Mucosa of descending colon (tissue), 3 donors: ENCODE measurements around the gene HMGN2. TPM values are rescaled to one million over a fixed set of nuclear protein-coding genes. Genes with fewer than 3 reads are reported as not detected.

Source experiments
- ATAC-seq: fragments of 200-7000 bp; cut with Tn5 transposase; one replicate; pipeline ENCODE4 v1.9.1; 2020; ENCODE audit warnings: mild to moderate bottlenecking, moderate library complexity
- DNase-seq, 3 donors: peaks; one replicate each; pipeline ENCODE4 v3.0.0-alpha.2; 2020
- H3K36me3 ChIP-seq: fragments of 200-600 bp; one replicate; pipeline ENCODE4 v1.8.0; 2021; ENCODE audit warnings: low read depth, mild to moderate bottlenecking
- H3K4me1 ChIP-seq: fragments of 200-600 bp; one replicate; pipeline ENCODE4 v1.8.0; 2021; ENCODE audit warnings: low read depth, mild to moderate bottlenecking
- H3K4me3 ChIP-seq: fragments of 200-600 bp; one replicate; pipeline ENCODE4 v1.8.0; 2021; ENCODE audit warnings: mild to moderate bottlenecking
- H3K9me3 ChIP-seq: fragments of 200-600 bp; one replicate; pipeline ENCODE4 v1.8.0; 2021; ENCODE audit warnings: mild to moderate bottlenecking
- intact Hi-C, 2 donors: fragments of 100-400 bp; cut with DNase I in 1 of 2; cut with micrococcal nuclease in 1 of 2; formaldehyde crosslinking; loops; one replicate each; pipeline versions ENCODE4 v1.11.0 to v1.11.1; 2022; cut with DNase I, micrococcal nuclease
- total RNA-seq, 3 donors: library from RNA; stranded (reverse); fragmentation: NEBNext Ultra II Directional in 2 of 3; extraction: Animal tissue kit (Norgen Biotek cat#: 25700) in 2 of 3; gene quantifications; one replicate each; pipeline versions ENCODE4 v1.2.1 to v1.2.4, GENCODE V29; 2021 to 2023
- TF ChIP-seq, protein P1 (sequence below): fragments of 200-600 bp; IDR thresholded peaks from one replicate; pipeline ENCODE4 v1.8.0; 2022; ENCODE audit warnings: antibody characterized with exemption, mild to moderate bottlenecking
- donor health status: DM: no; HTN: no; CAD: no; lungs with moderate emphysema.
- donor health status: DM: no; HTN: no; CAD: no.
- donor health status: DM: no; HTN: yes; CAD: no.

Gene HMGN2
- total RNA-seq, 3 donors from 2014 or later = 186 to 463 (median 271) TPM

- DNase-seq = peak; percentile 64 to 87 (median 78)
- Histone ChIP-seq H3K4me3 (no peak overlapping the region), H3K9me3 (no peaks in the 10 kb centered on the region), H3K4me1 (peaks cover 28% of the 10 kb centered on the region), H3K36me3 (no peaks in the 10 kb centered on the region)
- intact Hi-C loops = no loop called here
- TF ChIP-seq, protein P1, sequence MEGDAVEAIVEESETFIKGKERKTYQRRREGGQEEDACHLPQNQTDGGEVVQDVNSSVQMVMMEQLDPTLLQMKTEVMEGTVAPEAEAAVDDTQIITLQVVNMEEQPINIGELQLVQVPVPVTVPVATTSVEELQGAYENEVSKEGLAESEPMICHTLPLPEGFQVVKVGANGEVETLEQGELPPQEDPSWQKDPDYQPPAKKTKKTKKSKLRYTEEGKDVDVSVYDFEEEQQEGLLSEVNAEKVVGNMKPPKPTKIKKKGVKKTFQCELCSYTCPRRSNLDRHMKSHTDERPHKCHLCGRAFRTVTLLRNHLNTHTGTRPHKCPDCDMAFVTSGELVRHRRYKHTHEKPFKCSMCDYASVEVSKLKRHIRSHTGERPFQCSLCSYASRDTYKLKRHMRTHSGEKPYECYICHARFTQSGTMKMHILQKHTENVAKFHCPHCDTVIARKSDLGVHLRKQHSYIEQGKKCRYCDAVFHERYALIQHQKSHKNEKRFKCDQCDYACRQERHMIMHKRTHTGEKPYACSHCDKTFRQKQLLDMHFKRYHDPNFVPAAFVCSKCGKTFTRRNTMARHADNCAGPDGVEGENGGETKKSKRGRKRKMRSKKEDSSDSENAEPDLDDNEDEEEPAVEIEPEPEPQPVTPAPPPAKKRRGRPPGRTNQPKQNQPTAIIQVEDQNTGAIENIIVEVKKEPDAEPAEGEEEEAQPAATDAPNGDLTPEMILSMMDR = no peak
- ATAC-seq = peak; percentile 31
Measured at GRCh38 chr1:26471498-26472319, 531 bp upstream of the HMGN2 start.

DNA sequence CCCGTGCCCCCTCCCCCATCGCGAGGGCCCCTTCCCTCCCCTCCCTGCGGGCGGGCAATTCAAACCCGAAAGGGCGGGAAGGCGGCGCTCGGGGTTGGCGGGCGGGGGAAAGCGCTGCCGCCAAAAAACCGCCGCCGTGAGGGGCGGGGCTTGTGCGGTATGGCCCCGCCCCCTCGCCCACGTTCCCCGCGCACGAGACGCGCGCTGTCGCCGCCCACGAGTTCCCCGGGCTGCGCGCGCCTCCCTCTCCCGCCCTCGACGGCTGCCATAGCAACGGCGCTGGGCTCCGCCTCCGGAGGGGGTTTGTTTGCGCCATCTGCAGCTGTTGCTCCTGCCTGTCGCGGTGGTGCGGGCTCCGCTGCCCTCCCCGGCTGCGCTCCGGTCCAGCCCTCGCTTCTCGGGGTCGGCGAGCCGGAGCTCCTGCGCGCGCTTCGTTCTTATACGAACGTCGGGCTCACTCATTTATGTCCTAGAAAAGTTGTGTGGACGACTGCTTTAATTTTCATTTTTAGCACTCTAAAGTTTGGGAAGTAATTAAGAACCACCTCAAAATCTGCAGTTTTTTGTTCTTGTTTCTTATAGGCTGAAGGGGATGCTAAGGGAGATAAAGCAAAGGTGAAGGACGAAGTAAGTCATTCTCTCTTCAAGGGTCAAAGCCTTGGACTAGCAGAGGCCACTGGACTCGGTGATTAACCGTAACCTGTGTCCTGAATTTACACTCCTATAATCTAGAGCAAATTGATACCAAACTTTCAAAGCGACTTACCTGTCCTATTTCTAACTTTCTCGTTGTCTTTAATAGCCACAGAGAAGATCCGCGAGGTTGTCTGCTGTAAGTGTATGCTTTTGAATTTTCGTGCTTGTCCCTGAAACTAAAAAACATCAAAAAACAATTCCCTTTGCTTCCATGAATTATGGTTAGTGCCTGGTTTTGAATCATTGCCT, 933 bp downstream of the HMGN2 start:
- intact Hi-C loops = no loop called here
- no peaks in the 10 kb centered on the region for H3K36me3 ChIP-seq
- peak overlapping the region; percentile 96 for H3K4me3 ChIP-seq
- no peaks in the 10 kb centered on the region for H3K9me3 ChIP-seq
- H3K4me1 ChIP-seq = peaks cover 28% of the 10 kb centered on the region
- TF ChIP-seq, protein P1 = no peak
- DNase-seq = peak; percentile 95 to 98 (median 97)
- peak; percentile 86 for ATAC-seq

- H3K36me3 ChIP-seq = no peaks in the 10 kb centered on the region
- ATAC-seq = no peak
Measured at GRCh38 chr1:26474818-26475217, 2.6 kb downstream of the HMGN2 start.

DNA sequence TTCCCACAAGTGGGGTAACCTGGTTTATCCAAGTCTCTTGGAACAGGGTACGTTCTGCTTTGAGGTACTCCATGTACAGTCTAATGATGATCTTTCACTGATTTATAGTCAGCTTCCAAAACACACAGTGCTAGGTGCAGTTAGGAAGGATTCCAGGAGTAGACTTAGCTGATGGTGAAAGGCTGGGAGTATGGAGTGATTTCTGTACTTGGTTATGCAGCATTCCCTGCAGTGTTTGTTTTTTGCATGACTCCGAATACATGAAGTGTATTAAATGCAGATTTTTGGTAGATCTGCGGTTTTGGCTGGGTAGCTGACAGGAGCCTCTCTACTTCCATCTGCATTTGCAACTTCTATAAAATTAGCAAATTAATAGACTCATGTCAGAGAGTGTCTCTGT, 3.7 kb downstream of the HMGN2 start:
- DNase-seq (no peak), ATAC-seq (no peak)
- Histone ChIP-seq H3K4me3 (no peak overlapping the region), H3K36me3 (no peaks in the 10 kb centered on the region), H3K9me3 (no peaks in the 10 kb centered on the region), H3K4me1 (peaks cover 17% of the 10 kb centered on the region)
- TF ChIP-seq, protein P1 = no peak
- intact Hi-C loops = no loop called here

More at GRCh38 chr1:26474818-26475217, 2.6 kb downstream of the HMGN2 start:
- no peak for DNase-seq
- H3K4me1 ChIP-seq = peaks cover 26% of the 10 kb centered on the region
- TF ChIP-seq, protein P1 = no peak
- H3K9me3 ChIP-seq = no peaks in the 10 kb centered on the region
- intact Hi-C loops = no loop called here
- no peak overlapping the region for H3K4me3 ChIP-seq

GRCh38 chr1:26476958-26477357, 4.7 kb downstream of the HMGN2 start:
- ATAC-seq (no peak), DNase-seq (no peak)
- Histone ChIP-seq H3K9me3 (no peaks in the 10 kb centered on the region), H3K4me3 (no peak overlapping the region), H3K36me3 (no peaks in the 10 kb centered on the region), H3K4me1 (peaks cover 9% of the 10 kb centered on the region)
- TF ChIP-seq, protein P1 = no peak
- intact Hi-C loops = no loop called here
